Measurements from ENCODE around the gene GRIP1.

Gene GRIP1

DNA sequence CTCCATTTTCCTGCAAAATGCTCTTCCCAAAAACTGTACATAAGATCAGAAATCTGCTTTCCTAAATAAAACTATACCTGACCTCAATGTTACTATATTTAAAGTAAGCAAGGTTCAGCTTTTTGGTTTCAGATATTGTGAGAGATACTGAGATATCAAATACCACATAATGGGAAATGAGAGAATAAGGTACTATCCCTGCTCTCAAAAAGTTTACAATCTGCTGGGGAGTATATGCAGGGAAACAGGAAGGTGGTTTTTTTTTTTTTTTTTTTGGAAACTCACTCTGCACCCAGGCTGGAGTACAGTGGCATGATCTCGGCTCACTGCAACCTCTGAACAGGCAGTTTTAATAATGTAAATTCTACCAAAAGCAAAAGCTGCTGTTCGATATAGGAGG is 327.6 kb downstream of the GRIP1 start:
- TF ChIP-seq, protein P1, sequence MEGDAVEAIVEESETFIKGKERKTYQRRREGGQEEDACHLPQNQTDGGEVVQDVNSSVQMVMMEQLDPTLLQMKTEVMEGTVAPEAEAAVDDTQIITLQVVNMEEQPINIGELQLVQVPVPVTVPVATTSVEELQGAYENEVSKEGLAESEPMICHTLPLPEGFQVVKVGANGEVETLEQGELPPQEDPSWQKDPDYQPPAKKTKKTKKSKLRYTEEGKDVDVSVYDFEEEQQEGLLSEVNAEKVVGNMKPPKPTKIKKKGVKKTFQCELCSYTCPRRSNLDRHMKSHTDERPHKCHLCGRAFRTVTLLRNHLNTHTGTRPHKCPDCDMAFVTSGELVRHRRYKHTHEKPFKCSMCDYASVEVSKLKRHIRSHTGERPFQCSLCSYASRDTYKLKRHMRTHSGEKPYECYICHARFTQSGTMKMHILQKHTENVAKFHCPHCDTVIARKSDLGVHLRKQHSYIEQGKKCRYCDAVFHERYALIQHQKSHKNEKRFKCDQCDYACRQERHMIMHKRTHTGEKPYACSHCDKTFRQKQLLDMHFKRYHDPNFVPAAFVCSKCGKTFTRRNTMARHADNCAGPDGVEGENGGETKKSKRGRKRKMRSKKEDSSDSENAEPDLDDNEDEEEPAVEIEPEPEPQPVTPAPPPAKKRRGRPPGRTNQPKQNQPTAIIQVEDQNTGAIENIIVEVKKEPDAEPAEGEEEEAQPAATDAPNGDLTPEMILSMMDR (IDR thresholded peaks at IDR 0.05; ENCODE audit: low read depth, low read length): no peak
- in situ Hi-C loops (cut with HindIII; ENCODE audit: low sequenced_read_pairs): no loop called here

DNA sequence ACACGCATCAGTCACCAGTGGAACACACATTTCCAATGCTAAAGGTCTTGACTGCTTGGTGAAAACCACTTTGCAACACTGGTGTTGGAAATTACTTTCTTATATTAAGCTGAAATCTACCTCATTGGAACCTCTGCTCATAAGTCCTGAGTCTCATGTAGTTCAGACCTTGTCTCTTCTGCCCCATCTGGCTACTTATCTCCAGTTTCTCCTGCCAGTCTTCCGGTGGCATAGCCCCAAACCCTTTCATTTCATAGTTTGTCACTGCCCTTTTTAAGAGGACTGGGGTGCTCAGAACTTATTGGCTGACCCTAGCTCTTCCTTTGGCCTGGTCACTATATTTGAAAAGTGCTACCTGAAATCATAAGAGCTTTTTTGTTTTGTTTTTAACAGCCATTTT is 332.9 kb downstream of the GRIP1 start:
- TF ChIP-seq, protein P1 (IDR thresholded peaks at IDR 0.05; ENCODE audit: low read depth, low read length): no peak
- DNase-seq (ENCODE audit: low read depth, low spot score): no peak
- in situ Hi-C loops (cut with HindIII; ENCODE audit: low sequenced_read_pairs): no loop called here

More for the DNA sequence above, 327.6 kb downstream of the GRIP1 start:
- no peak overlapping the region for H3K4me3 ChIP-seq (ENCODE audit: low read depth, low read length)
- no peak for DNase-seq (ENCODE audit: low read depth, low spot score)

DNA sequence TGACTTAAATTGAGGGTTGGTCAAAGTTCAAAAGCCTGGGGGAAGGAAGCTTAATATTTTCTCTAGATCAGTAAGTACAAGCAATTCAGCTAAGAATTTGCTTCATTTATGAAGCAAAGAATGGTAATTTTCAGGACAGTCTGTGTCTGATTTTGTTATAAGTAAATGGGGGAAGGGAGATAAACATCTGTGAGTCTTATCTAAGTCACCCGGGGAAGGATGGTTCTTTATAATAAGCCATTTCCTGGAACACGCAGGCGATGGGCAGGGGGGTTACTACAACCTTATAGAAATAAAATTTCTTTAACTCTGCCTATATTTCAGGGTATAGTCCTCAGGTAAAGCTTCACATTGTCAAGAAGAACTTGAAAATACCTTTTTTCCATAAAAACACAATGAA is 333.7 kb downstream of the GRIP1 start:
- no peak overlapping the region for H3K4me3 ChIP-seq (ENCODE audit: low read depth, low read length)
- in situ Hi-C loops (cut with HindIII; ENCODE audit: low sequenced_read_pairs): no loop called here
- TF ChIP-seq, protein P1 (IDR thresholded peaks at IDR 0.05; ENCODE audit: low read depth, low read length): no peak
- DNase-seq (ENCODE audit: low read depth, low spot score): no peak

More for the DNA sequence above, 332.9 kb downstream of the GRIP1 start:
- H3K4me3 ChIP-seq (ENCODE audit: low read depth, low read length): no peak overlapping the region

DNA sequence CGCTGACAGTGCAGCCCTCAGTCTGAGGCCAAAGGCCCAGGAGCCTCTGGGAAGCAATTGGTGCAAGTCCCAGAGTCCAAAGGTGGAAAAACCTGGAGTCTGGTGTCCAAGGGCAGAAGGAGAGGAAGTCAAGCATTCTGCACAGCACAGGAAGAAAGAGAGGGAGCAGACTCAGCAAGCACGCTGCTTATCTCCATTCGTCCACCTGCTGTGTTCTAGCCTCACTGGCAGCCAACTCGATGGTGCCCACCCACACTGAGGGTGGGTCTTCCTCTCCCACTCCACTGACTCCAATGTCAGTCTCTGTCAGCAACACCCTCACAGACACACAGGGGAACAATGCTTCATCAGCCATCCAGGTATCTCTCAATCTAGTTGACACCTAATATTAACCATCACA is 337.8 kb downstream of the GRIP1 start:
- in situ Hi-C loops (cut with HindIII; ENCODE audit: low sequenced_read_pairs): no loop called here
- no peak overlapping the region for H3K4me3 ChIP-seq (ENCODE audit: low read depth, low read length)
- DNase-seq (ENCODE audit: low read depth, low spot score): no peak
- TF ChIP-seq, protein P1 (IDR thresholded peaks at IDR 0.05; ENCODE audit: low read depth, low read length): no peak

DNA sequence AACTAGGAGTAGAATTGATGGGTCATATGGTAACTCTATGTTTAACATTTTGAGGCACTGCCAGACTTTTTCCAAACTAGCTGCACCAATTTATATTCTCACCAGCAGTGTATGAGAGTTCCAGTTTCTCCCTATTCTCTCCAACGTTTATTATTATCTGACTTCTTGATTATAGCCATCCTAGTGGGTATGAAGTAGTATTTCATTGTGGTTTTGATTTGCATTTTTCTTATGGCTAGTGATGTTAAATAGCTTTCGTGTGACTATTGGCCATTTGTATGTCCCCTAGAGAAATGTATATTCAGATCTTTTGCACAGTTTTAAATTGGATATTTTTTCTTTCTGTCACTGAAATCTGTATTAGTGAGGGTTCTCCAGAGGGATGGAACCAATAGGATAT is 338.7 kb downstream of the GRIP1 start:
- no peak overlapping the region for H3K4me3 ChIP-seq (ENCODE audit: low read depth, low read length)
- DNase-seq (ENCODE audit: low read depth, low spot score): no peak
- in situ Hi-C loops (cut with HindIII; ENCODE audit: low sequenced_read_pairs): no loop called here
- TF ChIP-seq, protein P1 (IDR thresholded peaks at IDR 0.05; ENCODE audit: low read depth, low read length): no peak

DNA sequence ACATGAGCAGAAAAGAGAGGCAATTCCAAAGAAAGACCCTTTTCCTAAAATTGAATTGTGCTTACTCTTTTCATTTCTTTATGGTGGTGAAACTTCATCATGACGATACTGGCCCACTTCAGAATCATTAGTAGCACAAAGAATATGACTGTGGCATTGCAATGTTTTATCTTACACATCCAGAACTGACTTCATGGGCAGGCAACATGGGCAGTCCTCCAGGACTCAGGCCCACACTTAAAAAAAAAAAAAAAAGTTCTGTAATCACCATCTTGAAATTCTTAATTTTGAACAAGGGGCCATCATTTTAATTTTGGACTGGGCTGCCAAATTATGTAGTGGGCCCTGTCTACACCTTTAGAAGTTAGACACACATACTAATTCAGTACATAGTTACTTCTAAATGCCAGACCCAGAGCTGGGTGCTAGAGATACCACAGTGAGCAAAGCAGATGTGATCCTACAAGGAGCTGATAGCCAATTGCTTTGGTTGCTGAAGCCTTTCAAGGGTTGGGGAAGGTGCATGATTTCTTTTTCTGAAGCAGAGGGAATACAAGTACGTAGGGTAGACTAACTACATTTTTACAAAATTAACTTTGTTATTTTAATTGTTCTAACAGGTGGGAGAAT is 341.4 kb downstream of the GRIP1 start:
- in situ Hi-C loops (cut with HindIII; ENCODE audit: low sequenced_read_pairs): no loop called here
- no peak overlapping the region for H3K4me3 ChIP-seq (ENCODE audit: low read depth, low read length)
- DNase-seq (ENCODE audit: low read depth, low spot score): no peak
- TF ChIP-seq, protein P1 (IDR thresholded peaks at IDR 0.05; ENCODE audit: low read depth, low read length): no peak
